Gastrocnemius medialis (tissue), 4 donors: Measurements from ENCODE around the gene KCNQ1. TPM values are rescaled to one million over a fixed set of nuclear protein-coding genes. Genes with fewer than 3 reads are reported as not detected.

ENCODE experiments used
- ATAC-seq, 2 donors: fragments of 150-250 bp; one replicate each; pipeline ENCODE4 v1.9.1; 2016
- DNase-seq, 2 donors: peaks; one replicate each; pipeline ENCODE4 v3.0.0-alpha.2; 2019
- H3K27ac ChIP-seq, 4 donors: fragments of 200-600 bp; sonication (generic); 1 replicate in 1 of 4; 2 replicates in 3 of 4; pipeline ENCODE4 v1.5.1; 2016 to 2018; ENCODE audit warnings: mild to moderate bottlenecking in 2 of 4, moderate library complexity in 1 of 4
- H3K27me3 ChIP-seq, 3 donors: fragments of 200-600 bp; sonication (generic) in 2 of 3; 1 replicate in 1 of 3; 2 replicates in 2 of 3; pipeline versions ENCODE4 v1.5.1 to v1.6.0; 2016 to 2019; ENCODE audit warnings: mild to moderate bottlenecking in 1 of 3, moderate library complexity in 1 of 3
- H3K36me3 ChIP-seq, 2 donors: fragments of 200-600 bp; sonication (generic) in 1 of 2; one replicate each; pipeline ENCODE4 v1.5.1; 2017 to 2018
- H3K4me1 ChIP-seq, 2 donors: fragments of 200-600 bp; sonication (generic) in 1 of 2; one replicate each; pipeline ENCODE4 v1.5.1; 2016 to 2017; ENCODE audit warnings: mild to moderate bottlenecking in 2 of 2
- H3K4me3 ChIP-seq, 4 donors: fragments of 200-600 bp; sonication (generic) in 3 of 4; 1 replicate in 1 of 4; 2 replicates in 3 of 4; pipeline ENCODE4 v1.5.1; 2016 to 2019; ENCODE audit warnings: mild to moderate bottlenecking in 2 of 4
- H3K9me3 ChIP-seq, 3 donors: fragments of 200-600 bp; sonication (generic) in 2 of 3; 1 replicate in 1 of 3; 2 replicates in 2 of 3; pipeline ENCODE4 v1.5.1; 2016 to 2019
- CTCF ChIP-seq, 5 experiments: fragments of 450-650 bp in 3 of 5; fragments of 200-600 bp in 2 of 5; sonication (generic) in 2 of 5; IDR thresholded peaks in 4 of 5; conservative IDR thresholded peaks in 1 of 5; 1 replicate in 4 of 5; 2 replicates in 1 of 5; pipeline ENCODE4 v1.5.1; 2016 to 2019; ENCODE audit warnings: antibody characterized with exemption in 5 of 5, mild to moderate bottlenecking in 3 of 5, moderate library complexity in 3 of 5
- POLR2A ChIP-seq, 2 donors: fragments of 450-650 bp; IDR thresholded peaks; one replicate each; pipeline ENCODE4 v1.6.1; 2017; ENCODE audit warnings: antibody characterized with exemption in 2 of 2, mild to moderate bottlenecking in 2 of 2, moderate library complexity in 2 of 2
- in situ Hi-C, 4 donors: fragments of 200-750 bp; cut with MboI; loops; one replicate each; pipeline versions ENCODE4 v1.15.0 to v1.8.0; 2017; ENCODE audit warnings: low sequenced_read_pairs in 4 of 4
- intact Hi-C: fragments of 100-400 bp; cut with DNase I; formaldehyde crosslinking; loops from one replicate; pipeline ENCODE4 v1.15.1; 2023; ENCODE audit warnings: low total_unique reads
- total RNA-seq, 4 donors: library from RNA; depleted of rRNA; stranded (reverse); fragments of >200 nt; gene quantifications; one replicate each; pipeline versions ENCODE4 v1.1.0 to v1.2.3, GENCODE V29; 2016

Gene KCNQ1
- total RNA-seq, 4 donors from 2014 or later, result 0.15 to 1.00 (median 0.67) TPM

- ATAC-seq (no peak), DNase-seq (no peak)
- Histone ChIP-seq H3K27me3 (peaks cover 28 to 40% (median 34%) of the 10 kb centered on the region in 3 donors), H3K27ac (no peak overlapping the region), H3K36me3 (no peaks in the 10 kb centered on the region), H3K4me3 (no peak overlapping the region), H3K4me1 (no peaks in the 10 kb centered on the region), H3K9me3 (no peaks in the 10 kb centered on the region)
- no peak for TF ChIP-seq POLR2A (IDR thresholded peaks at IDR 0.05)
- no peak for TF ChIP-seq CTCF (IDR thresholded peaks at IDR 0.05 in 4 of 5, conservative IDR thresholded peaks at IDR 0.05 in 1 of 5)
- intact Hi-C loops, result no loop called here
- in situ Hi-C loops, result no loop called here
Observed at GRCh38 chr11:2870969-2871680, 426.3 kb downstream of the KCNQ1 start.

DNA sequence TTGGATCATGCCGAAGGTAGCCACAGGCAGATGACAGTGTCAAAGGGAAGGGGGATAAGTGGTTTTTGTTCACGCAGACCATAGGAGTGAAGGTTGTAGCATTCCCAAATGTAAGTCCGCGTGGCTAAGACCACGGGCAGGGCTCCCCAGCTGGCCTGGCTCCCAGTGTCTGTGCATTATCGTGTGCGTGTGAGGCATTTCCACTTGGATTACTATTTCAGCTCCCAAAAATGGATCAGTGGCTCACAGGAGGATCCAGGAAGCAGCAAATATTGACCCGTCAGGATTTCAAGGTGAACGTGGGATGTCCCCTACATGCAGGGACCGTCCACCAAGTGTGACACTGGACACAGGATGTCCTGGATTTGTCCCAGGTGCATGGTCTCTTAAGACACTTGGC lies 430.2 kb downstream of the KCNQ1 start:
- Histone ChIP-seq H3K9me3 (no peaks in the 10 kb centered on the region), H3K4me3 (no peak overlapping the region), H3K27ac (no peak overlapping the region), H3K36me3 (no peaks in the 10 kb centered on the region), H3K27me3 (peaks cover 16 to 23% (median 17%) of the 10 kb centered on the region in 3 donors), H3K4me1 (no peaks in the 10 kb centered on the region)
- TF ChIP-seq CTCF (IDR thresholded peaks at IDR 0.05 in 4 of 5, conservative IDR thresholded peaks at IDR 0.05 in 1 of 5) (no peak), POLR2A (IDR thresholded peaks at IDR 0.05) (no peak)
- in situ Hi-C loops (loop anchor here in 3 of 4 donors (5.0 to 25.0 kb wide), 3 partner anchors 188 to 438 kb away; partner anchors contain the start of genes KCNQ1OT1 (in 3 of the 3), KCNQ1 (in 1 of the 3) and TRPM5 (in 1 of the 3)), intact Hi-C loops (no loop called here)
- DNase-seq, result no peak
- no peak for ATAC-seq

GRCh38 chr11:2877474-2877873 lies 432.7 kb downstream of the KCNQ1 start:
- TF ChIP-seq POLR2A (IDR thresholded peaks at IDR 0.05) (no peak), CTCF (IDR thresholded peaks at IDR 0.05 in 4 of 5, conservative IDR thresholded peaks at IDR 0.05 in 1 of 5) (no peak)
- in situ Hi-C loops, result loop anchor here in 3 of 4 donors (5.0 to 25.0 kb wide), 3 partner anchors 190 to 440 kb away; partner anchors contain the start of genes KCNQ1OT1 (in 3 of the 3), KCNQ1 (in 1 of the 3) and TRPM5 (in 1 of the 3)

GRCh38 chr11:2878782-2879181 lies 434.0 kb downstream of the KCNQ1 start:
- no peak overlapping the region for H3K27ac ChIP-seq
- H3K36me3 ChIP-seq, result no peaks in the 10 kb centered on the region
- H3K4me1 ChIP-seq, result peaks cover 8 to 19% of the 10 kb centered on the region in 2 donors
- H3K27me3 ChIP-seq, result no peaks in the 10 kb centered on the region
- in situ Hi-C loops, result loop anchor here in 3 of 4 donors (5.0 to 25.0 kb wide), 3 partner anchors 191 to 441 kb away; partner anchors contain the start of genes KCNQ1OT1 (in 3 of the 3), KCNQ1 (in 1 of the 3) and TRPM5 (in 1 of the 3)
- no peak for DNase-seq
- no peak for TF ChIP-seq POLR2A (IDR thresholded peaks at IDR 0.05)
- TF ChIP-seq CTCF (IDR thresholded peaks at IDR 0.05 in 4 of 5, conservative IDR thresholded peaks at IDR 0.05 in 1 of 5), result no peak
- H3K9me3 ChIP-seq, result no peaks in the 10 kb centered on the region
- no peak for ATAC-seq
- no peak overlapping the region for H3K4me3 ChIP-seq
- intact Hi-C loops, result no loop called here

More at GRCh38 chr11:2877474-2877873, 432.7 kb downstream of the KCNQ1 start:
- peaks cover under 1 to 12% of the 10 kb centered on the region in 2 donors for H3K4me1 ChIP-seq
- H3K27ac ChIP-seq, result no peak overlapping the region
- H3K9me3 ChIP-seq, result no peaks in the 10 kb centered on the region
- DNase-seq, result no peak
- peaks cover 0 to 3% (median 0%) of the 10 kb centered on the region in 3 donors for H3K27me3 ChIP-seq
- no peak for ATAC-seq
- intact Hi-C loops, result no loop called here
- H3K4me3 ChIP-seq, result no peak overlapping the region
- no peaks in the 10 kb centered on the region for H3K36me3 ChIP-seq
